HEK293 (cell line): Measurements from ENCODE around the gene ENHO.

Experiments
- CTCF ChIA-PET: fragments of 350-600 bp; formaldehyde crosslinking; extraction: SDS; loops from one replicate; lab custom pipeline; 2021; ENCODE audit warnings: antibody characterized with exemption; lab: Yijun Ruan, JAX
- POLR2A ChIA-PET: fragments of 300-600 bp; formaldehyde crosslinking; extraction: SDS; loops from one replicate; lab custom pipeline; 2020; ENCODE audit warnings: antibody characterized with exemption, inconsistent platforms; lab: Yijun Ruan, JAX
- H3K27ac ChIP-seq: fragments of 200-500 bp; sonication (Bioruptor generic); 2 replicates; pipeline ENCODE4 v1.5.1; 2014; ENCODE audit warnings: low read depth, low read length, control low read depth, inconsistent platforms; ENCODE audit errors: extremely low read depth
- H3K36me3 ChIP-seq, 2 experiments: fragments of 200-500 bp in 1 of 2; sonication (Bioruptor generic) in 1 of 2; 1 replicate in 1 of 2; 2 replicates in 1 of 2; pipeline ENCODE4 v1.5.1; 2014 to 2017; ENCODE audit warnings: inconsistent platforms in 2 of 2, low read length in 2 of 2; ENCODE audit not compliant: control insufficient read depth in 2 of 2, insufficient read depth in 1 of 2
- H3K4me1 ChIP-seq: fragments of 200-500 bp; sonication (Bioruptor generic); 2 replicates; pipeline ENCODE4 v1.5.1; 2014; ENCODE audit warnings: mild to moderate bottlenecking, low read length, inconsistent platforms; ENCODE audit not compliant: control insufficient read depth, insufficient read depth
- H3K4me3 ChIP-seq: 2 replicates; pipeline ENCODE4 v1.5.1; 2011; ENCODE audit warnings: low read depth, mild to moderate bottlenecking, control low read depth, low read length, moderate library complexity
- H3K9me3 ChIP-seq: fragments of 200-500 bp; sonication (Bioruptor generic); 2 replicates; pipeline ENCODE4 v1.5.1; 2014; ENCODE audit warnings: low read depth, low read length, inconsistent platforms; ENCODE audit not compliant: control insufficient read depth, insufficient read depth
- BCL11A ChIP-seq: fragments of 450-650 bp; formaldehyde crosslinking; IDR thresholded peaks from 2 replicates; pipeline ENCODE4 v1.5.1; 2016; ENCODE audit warnings: low read depth, missing biosample characterization, missing genetic modification characterization
- GLIS2 ChIP-seq: fragments of 450-650 bp; formaldehyde crosslinking; IDR thresholded peaks from 2 replicates; pipeline ENCODE4 v1.5.1; 2016; ENCODE audit warnings: missing biosample characterization, missing genetic modification characterization
- HOXD13 ChIP-seq: sonication (generic); formaldehyde crosslinking; IDR thresholded peaks from 2 replicates; pipeline ENCODE4 v1.8.0; 2022; ENCODE audit warnings: missing genetic modification reagents, borderline replicate concordance
- INSM2 ChIP-seq: fragments of 450-650 bp; formaldehyde crosslinking; IDR thresholded peaks from 2 replicates; pipeline ENCODE4 v1.5.1; 2016; ENCODE audit warnings: missing biosample characterization, missing genetic modification characterization
- PRDM1 ChIP-seq: fragments of 450-650 bp; formaldehyde crosslinking; IDR thresholded peaks from 2 replicates; pipeline ENCODE4; 2016; ENCODE audit warnings: missing biosample characterization, missing genetic modification characterization
- SP2 ChIP-seq: fragments of 450-650 bp; formaldehyde crosslinking; IDR thresholded peaks from 2 replicates; pipeline ENCODE4 v1.5.1; 2016; ENCODE audit warnings: missing biosample characterization, missing genetic modification characterization
- ZNF19 ChIP-seq: fragments of 450-650 bp; formaldehyde crosslinking; IDR thresholded peaks from 2 replicates; pipeline ENCODE4; 2016; ENCODE audit warnings: missing biosample characterization, missing genetic modification characterization, low read depth
- ZNF202 ChIP-seq: fragments of 450-650 bp; formaldehyde crosslinking; IDR thresholded peaks from 2 replicates; pipeline ENCODE4 v1.5.1; 2016; ENCODE audit warnings: missing biosample characterization, missing genetic modification characterization, borderline replicate concordance
- ZNF280D ChIP-seq: fragments of 450-650 bp; formaldehyde crosslinking; IDR thresholded peaks from 2 replicates; pipeline ENCODE4 v1.5.1; 2016; ENCODE audit warnings: missing biosample characterization, missing genetic modification characterization
- ZNF335 ChIP-seq: fragments of 450-650 bp; formaldehyde crosslinking; conservative IDR thresholded peaks from 2 replicates; pipeline ENCODE4 v1.5.1; 2016; ENCODE audit warnings: missing biosample characterization, missing genetic modification characterization
- ZNF449 ChIP-seq: fragments of 450-650 bp; formaldehyde crosslinking; IDR thresholded peaks from 2 replicates; pipeline ENCODE4 v1.5.1; 2017; ENCODE audit warnings: missing biosample characterization, mild to moderate bottlenecking, missing genetic modification characterization, moderate library complexity
- ZNF513 ChIP-seq: fragments of 450-650 bp; IDR thresholded peaks from 2 replicates; pipeline ENCODE4 v1.5.1; 2018; ENCODE audit warnings: missing biosample characterization, missing genetic modification characterization
- ZNF580 ChIP-seq: fragments of 450-650 bp; formaldehyde crosslinking; IDR thresholded peaks from 2 replicates; pipeline ENCODE4 v1.5.1; 2016; ENCODE audit warnings: missing biosample characterization, missing genetic modification characterization
- ZNF600 ChIP-seq: fragments of 450-650 bp; formaldehyde crosslinking; IDR thresholded peaks from 2 replicates; pipeline ENCODE4 v1.5.1; 2016; ENCODE audit warnings: missing biosample characterization, missing genetic modification characterization
- ZNF624 ChIP-seq: fragments of 450-650 bp; formaldehyde crosslinking; IDR thresholded peaks from 2 replicates; pipeline ENCODE4 v1.5.1; 2017; ENCODE audit warnings: missing biosample characterization, missing genetic modification characterization
- ZNF776 ChIP-seq: fragments of 450-650 bp; formaldehyde crosslinking; IDR thresholded peaks from 2 replicates; pipeline ENCODE4 v1.5.0; 2017; ENCODE audit warnings: missing biosample characterization, missing genetic modification characterization, borderline replicate concordance
- ZNF791 ChIP-seq: fragments of 450-650 bp; formaldehyde crosslinking; IDR thresholded peaks from 2 replicates; pipeline ENCODE4 v1.5.1; 2016; ENCODE audit warnings: missing biosample characterization, missing genetic modification characterization
- ZNF837 ChIP-seq: fragments of 450-650 bp; formaldehyde crosslinking; IDR thresholded peaks from 2 replicates; pipeline ENCODE4 v1.5.1; 2016; ENCODE audit warnings: missing biosample characterization, missing genetic modification characterization

Gene ENHO

GRCh38 chr9:34514401-34514800 lies 8.4 kb downstream of the ENHO start:
- no peak overlapping the region for H3K27ac ChIP-seq
- H3K36me3 ChIP-seq = no peaks in the 10 kb centered on the region
- H3K4me3 ChIP-seq = no peak overlapping the region
- POLR2A ChIA-PET = interaction anchor here (1.0 kb wide), 1 partner anchor 123 kb away, joined by 3 read pairs; the partner anchor contains the start of gene SIGMAR1
- no peak for TF ChIP-seq ZNF776 (tag by site-specific recombination)
- TF ChIP-seq ZNF513 (tag by site-specific recombination) = no peak
- no peak for TF ChIP-seq ZNF449 (tag by site-specific recombination)
- TF ChIP-seq ZNF837 (tag by site-specific recombination) = no peak
- TF ChIP-seq ZNF19 (tag by site-specific recombination) = no peak
- no peak for TF ChIP-seq GLIS2 (tag by site-specific recombination)
- no peak for TF ChIP-seq INSM2
- TF ChIP-seq ZNF280D = no peak
- TF ChIP-seq ZNF624 (tag by site-specific recombination) = no peak
- no peak for TF ChIP-seq PRDM1
- TF ChIP-seq BCL11A (tag by site-specific recombination) = no peak
- TF ChIP-seq ZNF580 (tag by site-specific recombination) = no peak
- TF ChIP-seq HOXD13 (CRISPR knock-in tag) = no peak
- H3K4me1 ChIP-seq = peaks cover 3% of the 10 kb centered on the region
- no peaks in the 10 kb centered on the region for H3K9me3 ChIP-seq
- CTCF ChIA-PET = interaction anchor here (0.9 to 6.1 kb wide), 5 partner anchors 13 to 110 kb away, joined by 3 to 53 read pairs (median 5); no protein-coding TSS in a partner anchor

GRCh38 chr9:34513567-34514214 lies 9.1 kb downstream of the ENHO start:
- Histone ChIP-seq H3K36me3 (no peaks in the 10 kb centered on the region), H3K9me3 (no peaks in the 10 kb centered on the region), H3K4me1 (peaks cover 3% of the 10 kb centered on the region), H3K27ac (no peak overlapping the region), H3K4me3 (no peak overlapping the region)
- CTCF ChIA-PET = interaction anchor here (0.8 to 6.1 kb wide), 8 partner anchors 12 to 120 kb away, joined by 3 to 53 read pairs (median 4); no protein-coding TSS in a partner anchor
- POLR2A ChIA-PET = interaction anchor here (1.1 kb wide), 1 partner anchor 137 kb away, joined by 4 read pairs; the partner anchor contains the start of gene MYORG
- peak; percentile 55; the same call in 1 of the 2 replicates for TF ChIP-seq ZNF335
- no peak for TF ChIP-seq ZNF202 (tag by site-specific recombination)
- TF ChIP-seq ZNF600 = peak; percentile 15; the same call in 1 of the 2 replicates
- TF ChIP-seq ZNF791 (tag by site-specific recombination) = no peak
- TF ChIP-seq SP2 (tag by site-specific recombination) = peak; percentile 35; the same call in 1 of the 2 replicates
